Measurements from ENCODE around the gene PDZRN4.
A peak's percentile ranks its signal among the peaks of the same experiment; 100 is the strongest.
"Not testable (repeated sequence)": the region's sequence is repeated elsewhere in the genome, so short reads cannot be mapped to it uniquely, and the experiment has no call there.

The PDZRN4 gene

GRCh38 chr12:41287500-41288141, 99.5 kb downstream of the PDZRN4 start:
- DNase-seq: no peak

GRCh38 chr12:41288142-41288811, 100.2 kb downstream of the PDZRN4 start:
- DNase-seq: no peak

GRCh38 chr12:41289501-41289900, 101.4 kb downstream of the PDZRN4 start:
- no peak for DNase-seq

- DNase-seq: no peak
These were observed 104.9 kb downstream of the PDZRN4 start for GRCh38 chr12:41293011-41293410.

GRCh38 chr12:41293461-41293860, 105.3 kb downstream of the PDZRN4 start:
- no peak for DNase-seq

GRCh38 chr12:41302979-41303403, 114.9 kb downstream of the PDZRN4 start:
- no peak for DNase-seq

- no peak for DNase-seq
These were observed 116.4 kb downstream of the PDZRN4 start for GRCh38 chr12:41304526-41304925.

GRCh38 chr12:41310367-41310766, 122.2 kb downstream of the PDZRN4 start:
- DNase-seq: no peak

GRCh38 chr12:41311883-41312282, 123.8 kb downstream of the PDZRN4 start:
- DNase-seq: no peak

- not testable (repeated sequence) for DNase-seq
These were observed 124.3 kb downstream of the PDZRN4 start for GRCh38 chr12:41312451-41312850.

GRCh38 chr12:41325336-41325735, 137.2 kb downstream of the PDZRN4 start:
- DNase-seq: no peak

GRCh38 chr12:41327096-41327895, 139.2 kb downstream of the PDZRN4 start:
- no peak for DNase-seq

GRCh38 chr12:41333974-41334373, 145.9 kb downstream of the PDZRN4 start:
- no peak for DNase-seq

- no peak for DNase-seq
These were observed 146.3 kb downstream of the PDZRN4 start for GRCh38 chr12:41334390-41334789.

- DNase-seq: no peak
These were observed 148.0 kb downstream of the PDZRN4 start for GRCh38 chr12:41336041-41336549.

GRCh38 chr12:41339784-41340183, 151.7 kb downstream of the PDZRN4 start:
- peak; percentile 57 for DNase-seq

- no peak for DNase-seq
These were observed 156.8 kb downstream of the PDZRN4 start for GRCh38 chr12:41344776-41345470.

- no peak for DNase-seq
These were observed 160.1 kb downstream of the PDZRN4 start for GRCh38 chr12:41348198-41348597.

- DNase-seq: no peak
These were observed 168.1 kb downstream of the PDZRN4 start for GRCh38 chr12:41356181-41356580.

- DNase-seq: no peak
These were observed 173.6 kb downstream of the PDZRN4 start for GRCh38 chr12:41361738-41362137.

GRCh38 chr12:41362510-41362909, 174.4 kb downstream of the PDZRN4 start:
- no peak for DNase-seq

- no peak for DNase-seq
These were observed 174.8 kb downstream of the PDZRN4 start for GRCh38 chr12:41362931-41363330.

- DNase-seq: no peak
These were observed 176.1 kb downstream of the PDZRN4 start for GRCh38 chr12:41364211-41364610.

All from GF-D8 (cell line).